Hematopoietic multipotent progenitor cell treated with erythropoietin and hydrocortisone succinate and interleukin-3 and kit ligand, for 15 days (in vitro differentiated cells): ENCODE results near the gene POU2AF2.
"Not testable (repeated sequence)": the region's sequence is repeated elsewhere in the genome, so short reads cannot be mapped to it uniquely, and the experiment has no call there.

Experiments used
- DNase-seq: peaks from one replicate; pipeline ENCODE4 v3.0.0-alpha.2; 2015; ENCODE audit warnings: low spot score

The POU2AF2 gene

GRCh38 chr11:111245425-111245824 is at the start of gene POU2AF2:
POU2AF2 (plus strand) TSS chr11:111245725; CDS start chr11:111245854, 129 bp downstream.
- no peak for DNase-seq

GRCh38 chr11:111200010-111200534 is 45.5 kb upstream of the POU2AF2 start:
- no peak for DNase-seq

GRCh38 chr11:111204211-111204610 is 41.3 kb upstream of the POU2AF2 start:
- DNase-seq, result no peak

GRCh38 chr11:111205632-111206385 is 39.7 kb upstream of the POU2AF2 start:
- DNase-seq, result no peak

GRCh38 chr11:111206472-111206871 is 39.1 kb upstream of the POU2AF2 start:
- DNase-seq, result no peak

GRCh38 chr11:111207213-111207612 is 38.3 kb upstream of the POU2AF2 start:
- no peak for DNase-seq

- no peak for DNase-seq
Observed at GRCh38 chr11:111209543-111210355, 35.8 kb upstream of the POU2AF2 start.

GRCh38 chr11:111213256-111213655 is 32.3 kb upstream of the POU2AF2 start:
- no peak for DNase-seq

- no peak for DNase-seq
Observed at GRCh38 chr11:111220721-111221120, 24.8 kb upstream of the POU2AF2 start.

GRCh38 chr11:111221208-111221607 is 24.3 kb upstream of the POU2AF2 start:
- DNase-seq, result no peak

- DNase-seq, result not testable (repeated sequence)
Observed at GRCh38 chr11:111221936-111222335, 23.6 kb upstream of the POU2AF2 start.

GRCh38 chr11:111222821-111223455 is 22.6 kb upstream of the POU2AF2 start:
- not testable (repeated sequence) for DNase-seq

GRCh38 chr11:111225881-111226280 is 19.6 kb upstream of the POU2AF2 start:
- DNase-seq, result no peak

GRCh38 chr11:111229604-111230003 is 15.9 kb upstream of the POU2AF2 start:
- DNase-seq, result no peak

- DNase-seq, result no peak
Observed at GRCh38 chr11:111230122-111230465, 15.4 kb upstream of the POU2AF2 start.

- DNase-seq, result no peak
Observed at GRCh38 chr11:111231836-111232235, 13.7 kb upstream of the POU2AF2 start.

GRCh38 chr11:111236383-111236782 is 9.1 kb upstream of the POU2AF2 start:
- no peak for DNase-seq

GRCh38 chr11:111237926-111238325 is 7.6 kb upstream of the POU2AF2 start:
- DNase-seq, result no peak

GRCh38 chr11:111246956-111247355 is 1.4 kb downstream of the POU2AF2 start:
- no peak for DNase-seq

GRCh38 chr11:111250936-111251335 is 5.4 kb downstream of the POU2AF2 start:
- no peak for DNase-seq

GRCh38 chr11:111253131-111253530 is 7.6 kb downstream of the POU2AF2 start:
- no peak for DNase-seq

GRCh38 chr11:111253630-111254029 is 8.1 kb downstream of the POU2AF2 start:
- DNase-seq, result no peak

- no peak for DNase-seq
Observed at GRCh38 chr11:111258046-111258445, 12.5 kb downstream of the POU2AF2 start.
